C4-2B (cell line): ENCODE data around the gene EPB41L2.

ENCODE experiments used
- CTCF ChIP-seq: fragments of 450-650 bp; conservative IDR thresholded peaks from 2 replicates; pipeline ENCODE4 v1.5.1; 2017; ENCODE audit warnings: mild to moderate bottlenecking
- ZFX ChIP-seq: fragments of 450-650 bp; IDR thresholded peaks from 2 replicates; pipeline ENCODE4 v1.6.1; 2017

GRCh38 chr6:131015630-131016263, 47.3 kb downstream of the EPB41L2 start:
- no peak for TF ChIP-seq CTCF
- no peak for TF ChIP-seq ZFX
